RKO (cell line): ENCODE measurements around the gene ZNF300.
A peak's percentile ranks its signal among the peaks of the same experiment; 100 is the strongest.
"Not testable (repeated sequence)": the region's sequence is repeated elsewhere in the genome, so short reads cannot be mapped to it uniquely, and the experiment has no call there.

ENCODE experiments used
- DNase-seq: peaks from one replicate; pipeline ENCODE4 v3.0.0-alpha.2; 2016; ENCODE audit warnings: low spot score

The ZNF300 gene

GRCh38 chr5:150904479-150905311 is at the start of gene ZNF300:
Gene ZNF300, minus strand, starts transcription at chr5:150904980. Its CDS starts 1,825 bp downstream, at chr5:150903155.
- peak; percentile 95 for DNase-seq

- peak; percentile 85 for DNase-seq
Measured at GRCh38 chr5:150948539-150948938, 43.8 kb upstream of the ZNF300 start.

GRCh38 chr5:150946351-150946905 is 41.6 kb upstream of the ZNF300 start:
- no peak for DNase-seq

- no peak for DNase-seq
Measured at GRCh38 chr5:150945947-150946346, 41.2 kb upstream of the ZNF300 start.

GRCh38 chr5:150945486-150945885 is 40.7 kb upstream of the ZNF300 start:
- peak; percentile 65 for DNase-seq

GRCh38 chr5:150931368-150931965 is 26.7 kb upstream of the ZNF300 start:
- DNase-seq, result no peak

- peak; percentile 94 for DNase-seq
Measured at GRCh38 chr5:150918613-150919012, 13.8 kb upstream of the ZNF300 start.

- DNase-seq, result no peak
Measured at GRCh38 chr5:150912312-150912814, 7.6 kb upstream of the ZNF300 start.

- no peak for DNase-seq
Measured at GRCh38 chr5:150905312-150905683, 518 bp upstream of the ZNF300 start.

- no peak for DNase-seq
Measured at GRCh38 chr5:150901446-150901845, 3.3 kb downstream of the ZNF300 start.

GRCh38 chr5:150895431-150896428 is 9.1 kb downstream of the ZNF300 start:
- DNase-seq, result no peak

GRCh38 chr5:150879358-150879757 is 25.4 kb downstream of the ZNF300 start:
- DNase-seq, result no peak

- no peak for DNase-seq
Measured at GRCh38 chr5:150862070-150862469, 42.7 kb downstream of the ZNF300 start.

- no peak for DNase-seq
Measured at GRCh38 chr5:150860246-150860821, 44.4 kb downstream of the ZNF300 start.

- not testable (repeated sequence) for DNase-seq
Measured at GRCh38 chr5:150856700-150857099, 48.1 kb downstream of the ZNF300 start.

- no peak for DNase-seq
Measured at GRCh38 chr5:150853561-150853960, 51.2 kb downstream of the ZNF300 start.

GRCh38 chr5:150851039-150851438 is 53.7 kb downstream of the ZNF300 start:
- DNase-seq, result no peak

- DNase-seq, result no peak
Measured at GRCh38 chr5:150848271-150848670, 56.5 kb downstream of the ZNF300 start.

- no peak for DNase-seq
Measured at GRCh38 chr5:150847334-150847695, 57.5 kb downstream of the ZNF300 start.

- DNase-seq, result peak; percentile 92
Measured at GRCh38 chr5:150846654-150847333, 58.0 kb downstream of the ZNF300 start.

- DNase-seq, result not testable (repeated sequence)
Measured at GRCh38 chr5:150846308-150846653, 58.5 kb downstream of the ZNF300 start, which contains the start of gene IRGM. Gene IRGM, plus strand, starts transcription at chr5:150846521. Its CDS starts 1,603 bp downstream, at chr5:150848124.
